SK-N-SH (cell line): ENCODE measurements around the gene SYT17. TPM values are rescaled to one million over a fixed set of nuclear protein-coding genes. Genes with fewer than 3 reads are reported as not detected.

Experiments used
- CTCF ChIA-PET: fragments of 300-600, 350-600 bp; formaldehyde crosslinking; extraction: SDS; loops from one replicate; lab custom pipeline; 2021; lab: Yijun Ruan, JAX
- POLR2A ChIA-PET: fragments of 350-600 bp; sonication (Branson Sonifier 250); formaldehyde crosslinking; extraction: SDS; loops from one replicate; lab custom pipeline; 2020; ENCODE audit warnings: antibody characterized with exemption, inconsistent platforms; lab: Yijun Ruan, JAX
- DNase-seq: peaks from one replicate; pipeline ENCODE4 v3.0.0; 2012
- H2AFZ ChIP-seq: fragments of 200-600 bp; sonication (generic); 2 replicates; pipeline ENCODE4 v1.8.1; 2016; ENCODE audit warnings: antibody characterized with exemption, mild to moderate bottlenecking, low read depth
- H3F3A ChIP-seq: fragments of 200-600 bp; sonication (generic); replicated peaks from 2 replicates; pipeline ENCODE3; 2016; ENCODE audit warnings: antibody characterized with exemption, mild to moderate bottlenecking; ENCODE audit not compliant: insufficient read depth
- H3K27ac ChIP-seq, 2 experiments: fragments of 200-500 bp in 1 of 2; fragments of 200-600 bp in 1 of 2; sonication (Bioruptor generic) in 1 of 2; sonication (generic), shearing (Covaris generic) in 1 of 2; 2 replicates each; pipeline versions ENCODE4 v1.5.1 to v1.6.1; 2014 to 2016; ENCODE audit warnings: low read depth in 2 of 2, inconsistent platforms in 1 of 2, low read length in 1 of 2, mild to moderate bottlenecking in 1 of 2, mixed read lengths in 1 of 2
- H3K27me3 ChIP-seq: fragments of 200-600 bp; sonication (generic), shearing (Covaris generic); 2 replicates; pipeline ENCODE4 v1.6.1; 2016; ENCODE audit warnings: mixed run types; ENCODE audit not compliant: insufficient read depth
- H3K36me3 ChIP-seq, 2 experiments: fragments of 200-500 bp in 1 of 2; fragments of 200-600 bp in 1 of 2; sonication (Bioruptor generic) in 1 of 2; sonication (generic) in 1 of 2; replicated peaks in 1 of 2; 2 replicates each; pipeline versions ENCODE3 to v1.5.1; 2014 to 2016; ENCODE audit warnings: low read length in 1 of 2, mild to moderate bottlenecking in 1 of 2; ENCODE audit not compliant: insufficient read depth in 2 of 2, control insufficient read depth in 1 of 2
- H3K4me1 ChIP-seq, 2 experiments: fragments of 200-500 bp in 1 of 2; fragments of 200-600 bp in 1 of 2; sonication (Bioruptor generic) in 1 of 2; sonication (generic), shearing (Covaris generic) in 1 of 2; 2 replicates each; pipeline versions ENCODE4 v1.5.1 to v1.6.1; 2014 to 2016; ENCODE audit warnings: low read depth in 1 of 2, low read length in 1 of 2, mixed run types in 1 of 2; ENCODE audit not compliant: insufficient read depth in 2 of 2, control insufficient read depth in 1 of 2
- H3K4me2 ChIP-seq: fragments of 200-600 bp; sonication (generic), shearing (Covaris generic); 2 replicates; pipeline ENCODE4 v1.6.1; 2017; ENCODE audit warnings: mixed run types
- H3K4me3 ChIP-seq, 2 experiments: fragments of 200-500 bp in 1 of 2; fragments of 200-600 bp in 1 of 2; sonication (Bioruptor generic) in 1 of 2; sonication (generic), shearing (Covaris generic) in 1 of 2; 2 replicates each; pipeline versions ENCODE4 v1.5.1 to v1.8.1; 2014 to 2016; ENCODE audit warnings: low read depth in 2 of 2, inconsistent platforms in 1 of 2, low read length in 1 of 2, mild to moderate bottlenecking in 1 of 2, mixed read lengths in 1 of 2, moderate library complexity in 1 of 2
- H3K79me2 ChIP-seq: fragments of 200-600 bp; sonication (generic); 2 replicates; pipeline ENCODE4 v1.8.1; 2017; ENCODE audit warnings: mild to moderate bottlenecking; ENCODE audit not compliant: insufficient read depth
- H3K9ac ChIP-seq: fragments of 200-600 bp; sonication (generic); 2 replicates; pipeline ENCODE4 v1.6.1; 2017; ENCODE audit warnings: mixed run types
- H3K9me2 ChIP-seq: fragments of 200-600 bp; sonication (generic); 2 replicates; pipeline ENCODE4 v1.6.1; 2017; ENCODE audit warnings: mixed run types
- H3K9me3 ChIP-seq: fragments of 200-600 bp; sonication (generic); 2 replicates; pipeline ENCODE4 v1.6.1; 2017; ENCODE audit warnings: mixed run types, mild to moderate bottlenecking, moderate library complexity
- H4K20me1 ChIP-seq: fragments of 200-600 bp; sonication (generic); 2 replicates; pipeline ENCODE4 v1.6.1; 2017; ENCODE audit warnings: mild to moderate bottlenecking, mixed run types; ENCODE audit not compliant: insufficient read depth
- ELF1 ChIP-seq: IDR thresholded peaks from 2 replicates; pipeline ENCODE4 v1.4.0; 2012
- FOSL2 ChIP-seq: IDR thresholded peaks from 2 replicates; pipeline ENCODE4 v1.4.0; 2012; ENCODE audit warnings: low read depth, mild to moderate bottlenecking, moderate library complexity, borderline replicate concordance
- FOXJ3 ChIP-seq: sonication (generic); formaldehyde crosslinking; IDR thresholded peaks from 2 replicates; pipeline ENCODE4 v1.5.1; 2020; ENCODE audit warnings: mild to moderate bottlenecking, missing genetic modification reagents
- GABPA ChIP-seq: IDR thresholded peaks from 2 replicates; pipeline ENCODE4 v1.4.0; 2012; ENCODE audit warnings: low read depth, mild to moderate bottlenecking
- IRF3 ChIP-seq: fragments of 150-350 bp; IDR thresholded peaks from 2 replicates; pipeline ENCODE4 v1.6.1; 2016; ENCODE audit warnings: mild to moderate bottlenecking, low read depth, low read length
- NRF1 ChIP-seq: IDR thresholded peaks from 2 replicates; pipeline ENCODE4 v1.6.1; 2012; ENCODE audit warnings: low read depth, mild to moderate bottlenecking, low read length
- RCOR1 ChIP-seq: fragments of 150-350 bp; IDR thresholded peaks from 2 replicates; pipeline ENCODE4 v1.6.1; 2017; ENCODE audit warnings: antibody characterized with exemption, low read length
- RFX5 ChIP-seq: IDR thresholded peaks from 2 replicates; pipeline ENCODE4 v1.6.1; 2012; ENCODE audit warnings: mild to moderate bottlenecking, improper control_type of control experiment, low read length
- RXRA ChIP-seq: IDR thresholded peaks from 2 replicates; pipeline ENCODE4 v1.4.0; 2012; ENCODE audit warnings: low read depth, mild to moderate bottlenecking, borderline replicate concordance
- SIN3A ChIP-seq: IDR thresholded peaks from 2 replicates; pipeline ENCODE4 v1.6.1; 2012; ENCODE audit warnings: low read depth, mild to moderate bottlenecking, low read length, moderate library complexity, borderline replicate concordance
- SMC3 ChIP-seq: IDR thresholded peaks from 2 replicates; pipeline ENCODE4 v1.6.1; 2012; ENCODE audit warnings: low read depth, low read length, improper control_type of control experiment
- TAF1 ChIP-seq: IDR thresholded peaks from 2 replicates; pipeline ENCODE4 v1.6.1; 2012; ENCODE audit warnings: low read depth, mild to moderate bottlenecking, low read length, moderate library complexity, borderline replicate concordance
- TCF12 ChIP-seq: IDR thresholded peaks from 2 replicates; pipeline ENCODE4 v1.4.0; 2012
- TEAD4 ChIP-seq: IDR thresholded peaks from 2 replicates; pipeline ENCODE4 v1.4.0; 2012; ENCODE audit warnings: mild to moderate bottlenecking, borderline replicate concordance; ENCODE audit not compliant: insufficient read depth
- USF2 ChIP-seq: fragments of 150-350 bp; IDR thresholded peaks from 2 replicates; pipeline ENCODE4 v1.6.1; 2017; ENCODE audit warnings: antibody characterized with exemption, low read length, low read depth, borderline replicate concordance
- YY1 ChIP-seq: IDR thresholded peaks from 2 replicates; pipeline ENCODE4 v1.4.0; 2012; ENCODE audit warnings: low read depth, mild to moderate bottlenecking
- WGBS: methylation state at CpG from one replicate; pipeline ENCODE4 v1.1.6; 2017; ENCODE audit warnings: low lambda C conversion rate; 5-methylcytosine and 5-hydroxymethylcytosine counted together
- polyA plus RNA-seq, 3 experiments: library from polyadenylated mRNA; depleted of rRNA; stranded (reverse); fragments of >200 nt; gene quantifications; 2 replicates each; pipeline ENCODE4 v1.2.3, GENCODE V29; 2012
- TF ChIP-seq, protein P1 (sequence below): IDR thresholded peaks from 2 replicates; pipeline ENCODE4 v1.6.1; 2012; ENCODE audit warnings: mild to moderate bottlenecking, low read depth, low read length, moderate library complexity
- TF ChIP-seq, protein P2 (sequence below): IDR thresholded peaks from 2 replicates; pipeline ENCODE4; 2012

The SYT17 gene
- polyA plus RNA-seq, 1 of the 3 experiments (the other 2 are of a cell fraction): 0.21 TPM

DNA sequence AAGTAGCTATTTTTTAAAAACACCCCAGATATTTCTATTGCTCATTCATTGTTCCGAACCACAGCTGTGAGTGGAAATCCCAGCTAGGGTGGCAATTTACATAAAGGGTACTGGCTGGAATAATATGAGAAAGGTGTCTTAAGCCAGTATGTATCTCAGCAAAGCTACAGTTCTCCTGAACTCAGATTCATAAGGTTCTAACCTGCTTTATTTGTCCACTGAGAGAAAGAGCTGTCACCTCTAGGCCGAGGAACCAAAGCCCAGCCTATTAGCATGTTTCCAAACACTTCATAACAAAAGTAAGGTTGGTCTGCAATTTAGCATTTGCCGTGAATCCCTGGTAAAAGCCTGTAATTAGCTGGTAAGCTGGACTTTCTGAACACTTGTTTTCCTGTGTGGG is 60.5 kb downstream of the SYT17 start:
- H3K4me3 ChIP-seq: no peak overlapping the region
- ChIA-PET POLR2A (no interaction called here), CTCF (interaction anchor here (0.8 to 0.9 kb wide), 2 partner anchors 14 to 115 kb away, joined by 3 read pairs; partner anchors contain the start of gene ITPRIPL2)
- no peaks in the 10 kb centered on the region for H3F3A ChIP-seq
- no peaks in the 10 kb centered on the region for H3K36me3 ChIP-seq
- no peak overlapping the region for H3K27ac ChIP-seq
- H3K4me1 ChIP-seq: peaks cover 0 to 12% of the 10 kb centered on the region in 2 experiments; a peak in 1 of 4 replicates
- no peak for DNase-seq
- H3K27me3 ChIP-seq: no peaks in the 10 kb centered on the region
- H3K79me2 ChIP-seq: no peaks in the 10 kb centered on the region
- no peak overlapping the region for H2AFZ ChIP-seq
- TF ChIP-seq TEAD4: no peak
- TF ChIP-seq TCF12: no peak
- TF ChIP-seq RCOR1: no peak
- no peak for TF ChIP-seq FOSL2
- TF ChIP-seq, protein P1, sequence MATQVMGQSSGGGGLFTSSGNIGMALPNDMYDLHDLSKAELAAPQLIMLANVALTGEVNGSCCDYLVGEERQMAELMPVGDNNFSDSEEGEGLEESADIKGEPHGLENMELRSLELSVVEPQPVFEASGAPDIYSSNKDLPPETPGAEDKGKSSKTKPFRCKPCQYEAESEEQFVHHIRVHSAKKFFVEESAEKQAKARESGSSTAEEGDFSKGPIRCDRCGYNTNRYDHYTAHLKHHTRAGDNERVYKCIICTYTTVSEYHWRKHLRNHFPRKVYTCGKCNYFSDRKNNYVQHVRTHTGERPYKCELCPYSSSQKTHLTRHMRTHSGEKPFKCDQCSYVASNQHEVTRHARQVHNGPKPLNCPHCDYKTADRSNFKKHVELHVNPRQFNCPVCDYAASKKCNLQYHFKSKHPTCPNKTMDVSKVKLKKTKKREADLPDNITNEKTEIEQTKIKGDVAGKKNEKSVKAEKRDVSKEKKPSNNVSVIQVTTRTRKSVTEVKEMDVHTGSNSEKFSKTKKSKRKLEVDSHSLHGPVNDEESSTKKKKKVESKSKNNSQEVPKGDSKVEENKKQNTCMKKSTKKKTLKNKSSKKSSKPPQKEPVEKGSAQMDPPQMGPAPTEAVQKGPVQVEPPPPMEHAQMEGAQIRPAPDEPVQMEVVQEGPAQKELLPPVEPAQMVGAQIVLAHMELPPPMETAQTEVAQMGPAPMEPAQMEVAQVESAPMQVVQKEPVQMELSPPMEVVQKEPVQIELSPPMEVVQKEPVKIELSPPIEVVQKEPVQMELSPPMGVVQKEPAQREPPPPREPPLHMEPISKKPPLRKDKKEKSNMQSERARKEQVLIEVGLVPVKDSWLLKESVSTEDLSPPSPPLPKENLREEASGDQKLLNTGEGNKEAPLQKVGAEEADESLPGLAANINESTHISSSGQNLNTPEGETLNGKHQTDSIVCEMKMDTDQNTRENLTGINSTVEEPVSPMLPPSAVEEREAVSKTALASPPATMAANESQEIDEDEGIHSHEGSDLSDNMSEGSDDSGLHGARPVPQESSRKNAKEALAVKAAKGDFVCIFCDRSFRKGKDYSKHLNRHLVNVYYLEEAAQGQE: no peak
- TF ChIP-seq, protein P2, sequence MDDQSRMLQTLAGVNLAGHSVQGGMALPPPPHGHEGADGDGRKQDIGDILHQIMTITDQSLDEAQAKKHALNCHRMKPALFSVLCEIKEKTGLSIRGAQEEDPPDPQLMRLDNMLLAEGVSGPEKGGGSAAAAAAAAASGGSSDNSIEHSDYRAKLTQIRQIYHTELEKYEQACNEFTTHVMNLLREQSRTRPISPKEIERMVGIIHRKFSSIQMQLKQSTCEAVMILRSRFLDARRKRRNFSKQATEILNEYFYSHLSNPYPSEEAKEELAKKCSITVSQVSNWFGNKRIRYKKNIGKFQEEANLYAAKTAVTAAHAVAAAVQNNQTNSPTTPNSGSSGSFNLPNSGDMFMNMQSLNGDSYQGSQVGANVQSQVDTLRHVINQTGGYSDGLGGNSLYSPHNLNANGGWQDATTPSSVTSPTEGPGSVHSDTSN: no peak
- no peak overlapping the region for H3K9ac ChIP-seq
- no peaks in the 10 kb centered on the region for H3K9me3 ChIP-seq
- H3K9me2 ChIP-seq: no peaks in the 10 kb centered on the region
- H3K4me2 ChIP-seq: no peak overlapping the region
- no peaks in the 10 kb centered on the region for H4K20me1 ChIP-seq
- WGBS: 29% methylated on average over 3 of the region's 3 CpGs

- POLR2A ChIA-PET: no interaction called here
- CTCF ChIA-PET: interaction anchor here (0.7 to 0.9 kb wide), 2 partner anchors 64 to 141 kb away, joined by 3 read pairs; no protein-coding TSS in a partner anchor
- DNase-seq: no peak
- no peaks in the 10 kb centered on the region for H3K9me2 ChIP-seq
- WGBS: 61% methylated on average over 3 of the region's 3 CpGs
- H3K4me1 ChIP-seq: peaks cover 0 to 12% of the 10 kb centered on the region in 2 experiments; a peak in 1 of 4 replicates
- no peak overlapping the region for H3K4me2 ChIP-seq
- H3K9ac ChIP-seq: no peak overlapping the region
- no peaks in the 10 kb centered on the region for H3K36me3 ChIP-seq
- H3F3A ChIP-seq: no peaks in the 10 kb centered on the region
- no peaks in the 10 kb centered on the region for H3K27me3 ChIP-seq
- H2AFZ ChIP-seq: no peak overlapping the region
- no peak overlapping the region for H3K4me3 ChIP-seq
- H3K79me2 ChIP-seq: no peaks in the 10 kb centered on the region
- H4K20me1 ChIP-seq: no peaks in the 10 kb centered on the region
- no peaks in the 10 kb centered on the region for H3K9me3 ChIP-seq
- H3K27ac ChIP-seq: no peak overlapping the region
- no peak for TF ChIP-seq SIN3A
- TF ChIP-seq NRF1: no peak
- no peak for TF ChIP-seq YY1
- no peak for TF ChIP-seq RFX5
- TF ChIP-seq USF2: no peak
- no peak for TF ChIP-seq FOXJ3
- TF ChIP-seq SMC3: no peak
- no peak for TF ChIP-seq RXRA
- no peak for TF ChIP-seq TAF1
- TF ChIP-seq, protein P2: no peak
- TF ChIP-seq ELF1: no peak
- no peak for TF ChIP-seq IRF3
- TF ChIP-seq GABPA: no peak
- no peak for TF ChIP-seq RCOR1
- no peak for TF ChIP-seq TEAD4
Measured at GRCh38 chr16:19230575-19230974, 62.5 kb downstream of the SYT17 start.
